Coronary artery (tissue), 2 donors: Measurements from ENCODE around the gene LPP.
A peak's percentile ranks its signal among the peaks of the same experiment; 100 is the strongest.

Source experiments
- DNase-seq: peaks from one replicate; pipeline ENCODE4 v3.0.0-alpha.2; 2017; ENCODE audit warnings: low spot score
- H3K27ac ChIP-seq, 2 donors: fragments of 200-600 bp; sonication (generic); one replicate each; pipeline ENCODE4 v1.5.1; 2016 to 2019
- H3K4me3 ChIP-seq: fragments of 200-600 bp; sonication (generic); 2 replicates; pipeline ENCODE4 v1.5.1; 2016; ENCODE audit warnings: mild to moderate bottlenecking, moderate library complexity
- TF ChIP-seq, protein P1 (sequence below): fragments of 200-600 bp; sonication (generic); IDR thresholded peaks from one replicate; pipeline ENCODE4 v1.5.1; 2019; ENCODE audit warnings: antibody characterized with exemption

The LPP gene

DNA sequence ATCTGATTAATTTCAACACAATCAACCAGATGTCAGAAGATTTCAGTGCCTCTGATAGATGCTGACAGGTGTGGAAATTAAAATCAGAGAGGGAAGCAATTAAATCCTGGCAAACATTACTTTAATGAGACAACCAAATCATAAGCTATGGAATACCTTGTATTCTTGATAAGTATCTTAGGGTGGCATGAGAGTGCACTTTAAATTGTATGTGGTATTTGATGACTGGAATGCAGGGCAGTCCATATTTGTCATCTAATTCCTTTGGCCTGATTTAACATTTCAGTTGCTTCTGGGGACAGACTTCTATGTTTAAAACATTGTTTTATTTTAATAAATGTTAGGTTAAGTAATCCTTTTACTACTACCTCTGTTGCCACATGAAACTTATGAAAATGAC is 184.1 kb downstream of the LPP start:
- no peak for DNase-seq
- Histone ChIP-seq H3K27ac (peak overlapping the region in 1 of 2 donors; percentile 16), H3K4me3 (no peak overlapping the region)
- TF ChIP-seq, protein P1, sequence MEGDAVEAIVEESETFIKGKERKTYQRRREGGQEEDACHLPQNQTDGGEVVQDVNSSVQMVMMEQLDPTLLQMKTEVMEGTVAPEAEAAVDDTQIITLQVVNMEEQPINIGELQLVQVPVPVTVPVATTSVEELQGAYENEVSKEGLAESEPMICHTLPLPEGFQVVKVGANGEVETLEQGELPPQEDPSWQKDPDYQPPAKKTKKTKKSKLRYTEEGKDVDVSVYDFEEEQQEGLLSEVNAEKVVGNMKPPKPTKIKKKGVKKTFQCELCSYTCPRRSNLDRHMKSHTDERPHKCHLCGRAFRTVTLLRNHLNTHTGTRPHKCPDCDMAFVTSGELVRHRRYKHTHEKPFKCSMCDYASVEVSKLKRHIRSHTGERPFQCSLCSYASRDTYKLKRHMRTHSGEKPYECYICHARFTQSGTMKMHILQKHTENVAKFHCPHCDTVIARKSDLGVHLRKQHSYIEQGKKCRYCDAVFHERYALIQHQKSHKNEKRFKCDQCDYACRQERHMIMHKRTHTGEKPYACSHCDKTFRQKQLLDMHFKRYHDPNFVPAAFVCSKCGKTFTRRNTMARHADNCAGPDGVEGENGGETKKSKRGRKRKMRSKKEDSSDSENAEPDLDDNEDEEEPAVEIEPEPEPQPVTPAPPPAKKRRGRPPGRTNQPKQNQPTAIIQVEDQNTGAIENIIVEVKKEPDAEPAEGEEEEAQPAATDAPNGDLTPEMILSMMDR = no peak

DNA sequence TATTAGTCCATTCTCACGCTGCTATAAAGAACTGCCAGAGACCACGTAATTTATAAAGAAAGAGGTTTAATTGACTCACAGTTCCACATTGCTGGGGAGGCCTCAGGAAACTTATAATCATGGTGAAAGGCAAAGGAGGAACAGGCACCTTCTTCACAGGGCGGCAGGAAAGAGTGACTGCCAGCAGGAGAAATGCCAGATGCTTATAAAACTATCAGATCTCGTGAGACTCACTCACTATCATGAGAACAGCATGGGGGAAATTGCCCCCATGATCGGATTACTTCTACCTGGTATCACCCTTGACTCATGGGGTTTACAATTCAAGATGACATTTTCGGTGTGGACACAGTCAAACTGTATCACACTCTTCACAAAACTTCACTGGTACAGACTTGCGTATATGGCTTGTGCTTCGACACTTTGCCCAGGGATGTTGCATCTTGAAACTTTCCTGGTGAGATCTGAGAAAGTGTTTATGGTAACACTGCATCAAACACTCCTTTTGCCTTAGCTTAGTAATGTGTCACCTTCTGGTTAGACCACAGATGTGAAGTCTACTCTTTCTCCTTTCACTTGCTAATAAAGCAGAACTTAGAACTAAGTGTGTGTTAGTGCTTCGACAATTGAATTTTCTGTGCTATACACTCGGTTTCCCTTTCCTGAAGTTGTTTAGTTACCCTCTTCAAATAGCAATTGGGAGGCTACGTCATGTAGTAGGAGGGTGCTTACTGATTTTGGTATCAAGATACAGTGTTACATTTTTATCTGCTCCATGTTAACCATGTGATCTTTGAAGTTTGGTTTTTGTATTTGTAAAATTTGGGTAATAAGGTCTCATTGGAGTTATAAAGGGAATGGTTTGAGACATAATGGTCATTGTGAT is 185.7 kb downstream of the LPP start:
- no peak for DNase-seq
- TF ChIP-seq, protein P1 = no peak
- Histone ChIP-seq H3K4me3 (no peak overlapping the region), H3K27ac (peak overlapping the region in 1 of 2 donors; percentile 3)

DNA sequence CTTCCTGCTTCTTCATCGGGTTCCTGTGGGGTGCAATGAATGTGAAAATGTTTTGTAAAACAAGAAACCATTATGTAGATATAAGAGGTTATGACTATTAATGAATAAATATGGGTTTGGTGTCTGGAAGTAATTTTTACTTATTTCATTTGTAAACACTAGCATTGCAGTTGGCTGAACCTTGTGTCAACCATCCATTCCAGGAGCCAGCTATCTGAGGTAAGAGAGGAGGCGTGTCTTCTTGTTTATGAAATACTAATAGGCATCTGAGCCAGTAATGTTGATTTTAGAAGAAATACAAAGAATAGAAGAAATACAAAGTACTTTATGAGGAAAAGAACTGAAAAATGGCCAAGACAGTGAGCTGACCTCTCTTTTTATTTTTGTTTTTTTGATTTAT is 187.5 kb downstream of the LPP start:
- no peak for DNase-seq
- Histone ChIP-seq H3K4me3 (no peak overlapping the region), H3K27ac (peak overlapping the region in 1 of 2 donors; percentile 46)
- TF ChIP-seq, protein P1 = no peak

DNA sequence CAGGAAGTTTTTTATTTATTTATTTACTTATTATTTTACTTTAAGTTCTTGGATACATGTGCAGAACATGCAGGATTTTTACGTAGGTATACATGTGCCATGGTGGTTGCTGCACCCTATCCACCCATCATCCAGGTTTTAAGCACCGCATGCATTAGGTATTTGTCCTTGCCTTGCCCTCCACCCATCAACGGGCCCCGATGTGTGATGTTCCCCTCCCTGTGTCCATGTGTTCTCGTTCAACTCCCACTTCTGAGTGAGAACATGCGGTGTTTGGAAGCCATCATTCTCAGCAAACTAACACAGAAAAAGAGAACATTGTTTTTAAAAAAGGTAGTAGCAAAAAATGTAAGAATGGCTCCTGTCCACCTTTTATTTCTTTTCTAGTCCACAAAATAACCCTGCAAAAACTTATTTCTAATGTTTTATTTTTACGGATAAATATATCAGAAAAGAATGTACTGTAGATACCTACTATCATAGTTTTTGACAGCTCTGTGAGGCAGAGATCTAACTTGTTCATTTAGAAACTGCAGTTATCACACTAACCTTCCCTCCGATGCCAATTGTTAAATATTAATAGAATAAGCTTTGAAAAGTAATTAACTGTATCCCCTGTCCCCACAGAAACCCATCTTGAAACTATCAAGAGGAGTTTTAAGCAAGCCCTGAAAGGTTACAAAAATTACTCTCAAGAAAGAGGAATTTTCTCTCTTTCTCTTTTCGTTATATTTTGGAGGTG is 189.2 kb downstream of the LPP start:
- Histone ChIP-seq H3K4me3 (no peak overlapping the region), H3K27ac (peak overlapping the region; percentile 15 to 33)
- TF ChIP-seq, protein P1 = no peak
- DNase-seq = no peak

DNA sequence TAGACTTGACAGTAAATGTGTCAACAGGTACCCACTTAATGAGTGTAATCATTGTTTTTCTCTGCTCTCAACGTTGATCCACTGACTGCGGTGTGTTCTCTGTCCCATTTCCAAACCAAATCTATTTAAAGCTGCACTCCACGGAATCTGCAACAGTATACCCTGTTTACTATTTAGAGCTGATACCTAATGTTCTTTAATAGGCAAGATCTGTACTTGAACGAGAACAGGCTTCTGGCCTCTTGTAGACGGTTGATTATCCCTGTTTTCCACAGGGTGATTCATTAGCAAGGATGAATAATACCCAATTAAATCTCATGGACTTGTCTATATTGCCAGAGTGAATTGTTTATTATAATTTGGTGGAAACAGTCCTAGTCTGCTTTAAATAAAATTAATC is 189.9 kb downstream of the LPP start:
- H3K27ac ChIP-seq = peak overlapping the region; percentile 15 to 33
- TF ChIP-seq, protein P1 = no peak
- DNase-seq = no peak
- H3K4me3 ChIP-seq = peak overlapping the region; percentile 0

DNA sequence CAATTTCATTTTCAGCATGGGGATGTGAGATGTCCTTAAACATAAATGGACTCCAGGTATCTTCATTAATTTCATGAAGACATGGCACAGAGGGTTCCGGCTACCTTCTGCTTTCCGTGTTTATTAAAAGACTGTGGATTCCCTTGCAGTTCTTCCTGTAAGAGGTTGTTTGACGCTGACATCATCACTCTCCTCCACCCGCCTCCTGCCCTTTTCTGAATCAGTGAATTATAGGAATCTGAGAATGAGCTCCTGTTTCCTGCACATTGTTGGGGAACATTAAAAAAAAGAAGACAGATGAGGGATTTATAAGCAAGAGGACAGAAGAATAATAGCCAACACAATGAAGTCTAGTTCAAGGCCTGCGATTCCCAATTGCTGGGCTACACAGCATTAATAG is 191.3 kb downstream of the LPP start:
- Histone ChIP-seq H3K4me3 (no peak overlapping the region), H3K27ac (peak overlapping the region; percentile 32 to 48)
- TF ChIP-seq, protein P1 = no peak
- no peak for DNase-seq
